GM21423 (cell line): ENCODE measurements around the gene AADACL4.

Experiments
- ATAC-seq: cut with Tn5 transposase; IDR thresholded peaks from one replicate; pipeline ENCODE4 v1.9.1; 2021; ENCODE audit warnings: mild to moderate bottlenecking, moderate library complexity; ENCODE audit not compliant: unreplicated experiment

AADACL4 gene

DNA sequence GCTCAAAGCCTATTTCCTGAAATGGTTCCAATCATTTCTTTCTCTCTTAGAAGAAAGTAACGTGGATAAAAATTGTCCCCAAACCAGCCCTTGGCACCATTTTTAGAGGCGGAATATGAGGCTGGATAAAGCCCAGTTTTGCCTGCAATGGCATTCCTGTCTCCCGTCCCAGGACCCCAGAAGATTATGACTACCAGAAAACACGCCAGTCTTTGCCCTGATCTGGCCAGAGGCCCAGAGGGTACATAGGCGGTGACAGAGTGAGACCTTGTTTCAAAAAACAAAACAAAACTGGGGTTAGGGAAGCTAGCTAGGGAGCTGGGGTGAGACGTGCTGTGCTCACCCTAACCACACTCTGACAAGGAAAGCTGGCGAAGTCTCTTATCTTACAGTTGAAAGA is at the start of gene AADACL4:
Gene AADACL4 (plus strand): TSS at position 301 of the 400 bp plus-strand sequence. CDS start 462 bp downstream, outside the sequence.
- ATAC-seq, result no peak

DNA sequence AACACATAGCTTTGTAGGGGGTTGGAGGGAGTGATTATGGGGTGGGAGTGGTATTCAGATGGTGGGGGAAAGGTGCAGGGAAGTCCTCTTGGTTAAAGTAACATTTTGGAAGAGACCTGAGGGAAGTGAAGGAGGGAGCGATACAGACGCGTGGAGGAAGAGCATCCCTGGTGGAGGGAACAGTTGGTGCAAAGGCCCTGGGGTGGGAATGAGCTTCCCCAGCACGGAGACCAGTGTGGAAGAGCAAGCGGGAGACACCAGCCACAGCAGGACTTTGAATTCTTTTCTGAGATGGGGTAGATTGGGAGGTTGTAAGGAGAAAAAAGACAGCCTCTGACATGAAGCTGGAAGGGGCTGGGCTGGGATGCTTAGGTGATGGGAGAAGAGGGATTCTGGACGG is 49.4 kb upstream of the AADACL4 start:
- no peak for ATAC-seq

DNA sequence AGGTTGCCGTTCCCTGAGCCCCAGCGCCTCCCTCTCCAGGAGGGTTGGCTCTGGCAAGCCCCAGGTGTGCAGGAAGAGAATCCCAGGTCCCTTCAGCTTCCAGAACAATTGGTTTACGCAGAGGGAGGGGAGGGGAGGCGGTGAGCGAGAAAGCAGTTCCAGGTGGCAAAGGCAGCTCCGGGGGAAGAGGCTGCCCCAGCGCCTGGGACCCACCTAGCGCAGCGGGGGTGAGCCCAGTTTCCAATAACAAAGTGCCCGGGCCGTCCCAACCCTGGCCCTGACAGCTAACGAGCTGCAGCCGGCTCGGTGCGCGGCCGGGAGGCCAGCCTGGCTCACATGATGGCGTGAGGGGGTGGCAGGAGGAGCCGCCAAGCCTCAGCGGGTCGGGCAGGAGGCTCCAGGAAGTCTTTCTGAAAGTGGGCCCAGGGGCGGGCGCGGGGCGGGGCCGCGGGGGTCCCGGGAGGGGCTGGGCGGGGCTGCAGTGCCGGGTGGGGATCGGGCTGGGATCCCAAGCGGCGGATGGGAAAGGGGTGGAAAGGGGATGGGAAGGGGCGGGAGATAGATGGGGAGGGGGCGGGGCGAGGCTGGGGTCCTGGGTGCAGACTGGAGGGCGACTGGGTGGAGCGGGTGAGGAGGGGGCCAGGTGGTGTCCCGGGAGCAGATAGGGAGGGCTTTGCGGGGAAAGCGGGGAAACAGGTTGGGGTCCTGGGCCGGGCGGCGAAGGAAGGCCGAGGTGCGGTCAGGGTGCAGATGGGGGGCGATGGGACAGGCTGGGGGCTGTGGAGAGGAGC is 48.7 kb upstream of the AADACL4 start:
- no peak for ATAC-seq

DNA sequence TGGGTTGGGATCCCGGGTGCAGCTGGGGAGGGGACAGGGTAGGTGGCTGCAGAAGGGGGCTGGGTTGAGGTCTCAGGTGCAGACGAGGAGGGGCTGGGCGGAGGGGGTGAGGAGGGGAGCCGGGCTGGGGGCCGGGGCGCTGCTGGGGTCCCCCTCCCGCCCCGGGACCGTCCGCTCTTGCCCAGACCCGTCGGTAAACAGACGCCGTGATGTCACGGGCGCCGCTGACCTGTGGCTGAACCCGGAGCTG is 48.2 kb upstream of the AADACL4 start:
- ATAC-seq, result no peak

DNA sequence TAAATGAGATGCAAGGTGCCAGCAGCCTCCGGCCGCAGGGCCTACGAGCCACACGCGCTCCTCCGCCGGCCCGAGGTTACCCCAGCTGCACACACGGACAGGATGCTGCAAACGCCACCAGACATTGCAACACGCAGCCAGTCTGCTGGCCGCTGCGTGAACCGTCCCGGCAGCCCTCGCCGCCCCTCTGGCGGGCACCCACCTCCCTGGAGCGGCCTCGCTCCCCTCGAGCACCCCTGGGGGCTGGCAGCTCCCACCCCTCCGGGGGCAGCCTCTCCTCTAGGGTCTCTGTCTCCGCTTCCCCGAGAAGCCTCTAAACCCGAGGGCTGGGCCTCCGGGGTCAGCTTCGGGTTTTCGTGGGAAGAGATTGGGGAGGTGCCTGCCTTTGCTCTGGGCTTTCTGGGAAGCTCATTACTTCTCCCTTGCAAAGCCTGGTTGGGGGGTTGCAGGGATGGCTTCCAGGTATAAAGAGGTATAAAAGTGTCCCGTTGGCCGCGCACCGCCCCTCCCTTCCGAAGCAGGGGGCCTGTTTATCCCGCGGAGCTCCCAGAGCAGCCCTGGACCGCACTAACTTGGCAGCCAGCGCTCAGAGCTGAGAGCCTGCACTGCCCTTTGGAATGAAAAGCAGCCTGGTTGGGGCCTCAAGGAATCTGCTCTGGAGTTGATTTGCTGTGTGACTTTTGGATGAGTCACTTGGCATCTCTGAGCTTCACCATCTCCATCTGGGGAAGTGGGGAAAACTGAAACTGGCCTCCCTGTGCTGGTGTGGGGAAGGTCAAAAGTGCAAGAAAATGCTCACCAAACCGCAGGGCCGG is 47.7 kb upstream of the AADACL4 start:
- ATAC-seq, result peak; percentile 65

DNA sequence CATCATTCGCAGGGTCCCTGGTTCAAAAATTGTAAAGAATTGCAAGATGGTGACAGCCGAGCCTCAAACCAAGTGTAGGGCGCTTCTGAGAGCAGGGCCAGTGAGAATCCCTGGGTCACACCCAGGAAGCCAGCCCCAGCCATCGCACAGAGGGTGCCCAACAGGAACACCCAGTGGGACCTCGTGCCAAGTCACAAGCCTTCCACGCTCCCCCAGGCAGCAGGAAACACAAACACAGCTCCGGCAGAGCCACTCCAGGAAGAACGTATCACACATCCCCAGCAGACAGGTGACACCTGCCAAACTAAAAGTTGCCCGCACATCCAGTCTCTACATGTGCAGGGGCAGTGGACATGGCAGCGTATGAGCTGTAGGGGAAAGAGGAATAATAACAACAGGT is 46.1 kb upstream of the AADACL4 start:
- no peak for ATAC-seq

DNA sequence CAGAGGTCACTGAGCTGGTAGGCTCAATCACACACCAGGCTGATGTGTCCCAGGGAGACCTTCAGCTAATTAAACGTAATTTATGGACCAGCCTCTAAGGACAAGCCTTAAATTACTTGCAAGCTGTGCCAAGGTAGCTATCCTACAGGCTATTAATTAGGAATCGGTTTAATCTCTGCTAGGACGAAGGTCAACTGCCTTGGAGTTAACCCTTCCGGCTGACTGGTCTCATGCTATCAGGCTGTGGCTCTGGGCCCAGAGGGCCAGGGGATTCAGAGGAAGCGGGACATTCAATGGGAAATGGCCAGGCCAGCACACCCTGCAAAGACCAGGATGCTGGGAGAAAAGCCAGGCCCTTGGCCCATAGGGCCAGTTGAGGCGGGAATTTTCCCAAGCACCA is 44.9 kb upstream of the AADACL4 start:
- ATAC-seq, result no peak

DNA sequence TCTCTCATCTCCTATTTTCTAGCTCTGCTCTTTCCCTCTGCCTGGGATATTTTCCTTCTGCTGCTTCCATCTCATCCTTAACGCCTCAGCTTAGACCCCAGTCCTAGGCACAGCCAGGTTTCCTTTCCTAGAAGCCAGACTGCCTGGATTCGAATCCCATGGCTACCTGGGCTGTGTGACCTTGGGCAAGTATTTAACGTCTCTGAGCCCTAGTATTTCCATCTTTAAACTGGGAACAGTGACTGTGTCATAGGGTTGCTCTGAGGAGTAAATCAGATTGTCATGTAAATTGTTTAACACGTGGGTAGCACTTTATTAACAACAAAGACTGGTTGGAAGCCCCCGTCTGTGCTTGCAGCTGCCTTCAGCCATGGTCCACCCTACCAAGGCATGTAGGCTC is 44.2 kb upstream of the AADACL4 start:
- no peak for ATAC-seq

DNA sequence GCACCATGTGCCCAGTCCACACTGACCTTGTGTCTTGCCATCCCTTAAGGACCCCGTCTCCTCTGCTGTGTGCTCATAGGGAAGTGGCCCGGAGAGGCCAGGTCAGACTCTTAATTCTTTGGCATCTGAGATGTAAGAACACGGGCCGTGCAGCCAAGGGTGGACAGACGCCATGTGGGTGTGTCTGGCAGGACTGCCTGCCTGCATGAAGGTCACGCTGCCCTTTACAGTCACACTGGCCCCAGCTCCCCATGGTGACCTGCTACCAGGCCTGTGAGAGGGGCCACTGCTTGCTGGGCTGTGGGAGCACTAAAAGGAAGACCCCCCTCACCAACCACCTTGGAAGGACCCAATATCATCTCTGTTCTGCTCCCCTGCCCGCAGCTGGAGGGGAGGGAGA is 43.5 kb upstream of the AADACL4 start:
- ATAC-seq, result no peak

DNA sequence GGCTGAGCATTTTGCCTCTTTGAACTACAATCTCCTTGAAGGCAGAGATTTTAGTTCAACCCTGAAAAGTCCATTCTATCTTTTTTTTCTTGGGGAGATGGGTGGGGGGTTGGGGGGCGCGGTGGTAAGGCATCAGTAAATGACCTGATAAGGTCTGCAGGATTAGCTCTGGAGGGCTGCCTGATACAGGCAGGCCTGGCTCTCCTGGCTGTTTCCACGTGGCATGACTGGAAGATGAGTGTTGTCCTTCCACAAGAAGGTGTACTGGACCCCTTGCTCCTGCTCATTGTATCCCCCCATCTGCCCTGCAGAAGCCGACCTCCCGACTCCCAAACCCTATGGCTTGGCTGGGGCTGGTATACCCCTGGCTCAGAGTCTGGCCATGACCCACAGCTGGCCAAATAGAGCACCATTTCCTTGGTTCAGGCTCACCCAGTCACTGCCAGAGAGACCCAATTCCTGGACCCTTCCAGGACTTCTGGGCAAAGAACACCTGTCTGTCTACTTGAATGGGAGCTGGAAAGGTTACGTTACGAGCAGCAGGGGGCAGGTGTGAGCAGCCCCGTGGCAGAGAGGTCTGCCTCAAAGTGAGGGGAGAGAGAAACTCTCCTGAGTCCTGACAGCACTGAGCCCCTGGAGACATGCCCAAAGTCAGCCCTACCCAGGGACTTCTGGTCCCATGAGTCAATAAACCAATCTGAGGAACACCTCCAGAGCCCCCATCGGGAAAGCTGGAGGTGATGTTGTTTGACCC is 42.8 kb upstream of the AADACL4 start:
- no peak for ATAC-seq

DNA sequence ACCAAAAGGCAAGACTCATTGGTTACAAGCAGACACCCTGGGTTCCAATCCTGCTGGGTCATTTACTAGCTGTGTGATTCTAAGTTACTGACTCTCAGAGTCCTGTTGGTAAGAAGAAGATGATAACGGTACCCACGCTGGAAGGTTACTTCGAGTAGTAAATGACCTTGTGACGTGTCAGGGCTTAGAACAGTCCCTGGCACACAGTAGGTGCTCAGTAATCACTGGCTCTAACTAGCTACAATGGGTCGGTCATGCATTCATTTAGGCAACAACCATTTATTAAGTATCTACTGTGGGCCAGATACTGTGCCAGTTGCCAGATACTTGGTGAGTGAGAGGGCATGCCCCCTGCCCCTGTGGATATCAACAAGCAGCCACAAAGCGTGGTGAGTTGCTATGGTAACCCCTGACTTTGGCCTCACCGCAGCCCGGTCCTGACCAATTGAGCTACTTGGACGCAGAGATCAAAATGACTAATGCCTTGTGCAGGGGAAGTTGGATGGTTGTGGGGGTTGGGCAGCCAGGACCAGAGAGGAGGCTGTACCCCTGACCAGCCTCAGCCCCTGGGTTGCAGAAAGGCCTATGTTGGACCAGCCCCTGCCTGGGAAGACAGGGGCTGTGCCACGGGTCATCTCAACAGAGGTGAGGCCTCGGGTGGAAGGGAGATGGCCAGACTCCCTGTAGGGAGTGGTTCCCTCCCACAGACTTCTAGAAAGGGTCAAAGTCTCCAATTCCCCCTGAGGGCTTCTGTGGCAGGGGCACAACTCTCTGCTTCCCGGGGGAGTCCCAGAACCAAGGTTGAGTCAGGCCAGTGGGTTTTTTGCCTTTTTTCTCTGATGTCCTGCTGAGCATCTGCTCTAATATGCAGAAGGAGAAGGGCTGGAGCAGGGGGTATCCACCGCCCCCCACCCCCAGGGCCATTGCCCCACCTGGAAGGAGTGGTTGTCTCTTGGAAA is 41.9 kb upstream of the AADACL4 start:
- no peak for ATAC-seq

DNA sequence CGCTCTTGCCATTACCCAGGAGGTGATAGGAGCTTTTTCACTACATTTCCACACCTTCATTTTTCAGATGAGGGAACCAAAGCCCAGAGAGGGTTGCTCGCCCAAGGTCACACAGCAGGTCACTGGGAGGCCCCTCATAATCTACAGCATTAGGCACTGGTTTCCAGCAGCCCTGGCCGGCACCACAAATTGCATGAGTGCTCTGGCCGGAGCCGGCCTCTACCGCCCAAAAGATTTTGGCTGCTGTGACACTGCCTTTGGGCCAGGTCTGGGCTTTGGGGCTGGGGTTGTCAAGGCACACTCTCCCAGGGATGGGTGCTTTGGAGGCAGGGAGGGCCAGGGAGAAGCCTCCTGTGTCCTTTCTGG is 41.2 kb upstream of the AADACL4 start:
- ATAC-seq, result no peak

DNA sequence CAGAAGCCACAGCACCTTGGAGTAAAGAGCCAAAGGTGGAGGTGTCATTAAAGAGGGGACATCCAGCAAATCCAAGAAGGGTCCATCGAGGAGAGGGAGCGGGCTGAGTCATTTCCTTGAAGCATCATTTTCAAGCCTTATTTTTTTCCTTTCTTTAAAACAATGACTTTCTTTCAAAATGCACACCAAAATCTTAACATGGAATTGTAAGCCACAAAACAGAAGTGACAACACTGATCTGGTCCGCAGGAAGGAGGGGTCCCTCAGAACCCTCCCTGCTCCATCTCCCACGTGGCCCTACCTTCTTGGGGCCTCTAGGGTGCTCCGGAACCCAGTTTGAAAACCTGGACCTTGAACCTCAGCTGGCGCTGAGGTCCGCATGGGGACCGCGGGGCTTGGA is 40.7 kb upstream of the AADACL4 start:
- ATAC-seq, result no peak

DNA sequence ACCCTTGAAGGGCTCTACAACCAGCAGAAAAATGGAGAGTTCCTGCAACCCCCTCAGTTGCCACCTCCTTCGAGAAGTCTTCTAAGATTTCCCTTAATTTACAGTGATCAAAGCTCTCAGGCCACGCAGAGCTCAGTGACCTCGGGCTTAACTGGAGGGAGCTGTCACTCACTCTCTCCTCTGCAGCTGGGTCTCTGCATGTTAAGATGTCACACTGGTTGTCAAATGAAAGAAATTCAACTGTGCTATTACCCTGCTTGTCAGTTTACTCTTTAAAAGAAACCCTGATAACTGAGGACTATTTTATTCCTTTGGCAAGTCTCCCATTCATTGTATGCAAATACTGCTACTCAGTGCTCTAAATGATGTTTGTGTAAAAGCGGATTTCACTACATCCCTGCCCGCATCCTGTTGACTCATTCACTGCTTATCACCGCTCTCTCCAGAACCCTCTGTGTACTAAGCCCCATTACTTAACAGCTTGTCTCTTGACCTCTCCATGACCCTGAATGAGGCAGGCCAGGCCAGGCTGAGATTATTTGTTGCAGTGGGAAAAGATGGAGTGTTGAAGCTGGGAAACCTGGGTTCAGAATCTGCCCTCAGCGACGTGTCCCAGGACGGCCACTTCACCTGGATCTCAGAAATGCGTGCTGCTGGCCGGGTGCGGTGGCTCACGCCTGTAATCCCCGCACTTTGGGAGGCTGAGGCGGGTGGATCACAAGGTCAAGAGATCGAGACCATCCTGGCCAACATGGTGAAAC is 39.6 kb upstream of the AADACL4 start:
- ATAC-seq, result no peak

DNA sequence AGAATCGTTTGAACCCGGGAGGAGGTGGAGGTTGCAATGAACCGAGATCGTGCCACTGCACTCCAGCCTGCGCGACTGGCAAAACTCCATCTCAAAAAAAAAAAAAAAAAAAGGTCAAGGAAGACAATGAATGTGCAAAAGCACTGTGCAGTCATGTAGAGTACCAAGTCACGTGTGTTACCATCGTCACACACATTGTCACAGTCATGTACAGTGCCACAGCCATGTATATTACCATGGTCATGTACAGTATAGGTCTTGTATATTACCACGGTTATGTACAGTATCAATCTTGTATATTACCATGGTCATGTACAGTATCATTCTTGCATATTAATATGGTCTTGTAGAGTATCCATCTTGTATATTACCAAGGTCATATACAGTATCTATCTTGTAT is 38.9 kb upstream of the AADACL4 start:
- ATAC-seq, result no peak

DNA sequence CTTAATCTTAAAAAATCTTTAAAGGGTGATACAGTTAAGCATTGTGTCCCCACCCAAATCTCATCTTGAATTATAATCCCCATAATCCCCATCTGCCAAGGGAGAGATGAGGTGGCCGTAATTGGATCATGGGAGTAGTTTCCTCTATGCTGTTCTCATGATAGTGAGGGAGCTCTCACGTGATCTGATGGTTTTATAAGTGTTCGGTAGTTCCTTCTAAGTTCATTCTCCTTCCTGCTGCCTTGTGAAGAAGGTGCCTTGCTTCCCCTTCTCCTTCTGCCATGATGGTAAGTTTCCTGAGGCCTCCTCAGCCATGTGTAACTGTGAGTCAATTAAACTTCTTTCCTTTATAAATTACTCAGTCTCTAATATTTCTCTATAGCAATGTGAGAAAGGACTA is 36.6 kb upstream of the AADACL4 start:
- ATAC-seq, result no peak

DNA sequence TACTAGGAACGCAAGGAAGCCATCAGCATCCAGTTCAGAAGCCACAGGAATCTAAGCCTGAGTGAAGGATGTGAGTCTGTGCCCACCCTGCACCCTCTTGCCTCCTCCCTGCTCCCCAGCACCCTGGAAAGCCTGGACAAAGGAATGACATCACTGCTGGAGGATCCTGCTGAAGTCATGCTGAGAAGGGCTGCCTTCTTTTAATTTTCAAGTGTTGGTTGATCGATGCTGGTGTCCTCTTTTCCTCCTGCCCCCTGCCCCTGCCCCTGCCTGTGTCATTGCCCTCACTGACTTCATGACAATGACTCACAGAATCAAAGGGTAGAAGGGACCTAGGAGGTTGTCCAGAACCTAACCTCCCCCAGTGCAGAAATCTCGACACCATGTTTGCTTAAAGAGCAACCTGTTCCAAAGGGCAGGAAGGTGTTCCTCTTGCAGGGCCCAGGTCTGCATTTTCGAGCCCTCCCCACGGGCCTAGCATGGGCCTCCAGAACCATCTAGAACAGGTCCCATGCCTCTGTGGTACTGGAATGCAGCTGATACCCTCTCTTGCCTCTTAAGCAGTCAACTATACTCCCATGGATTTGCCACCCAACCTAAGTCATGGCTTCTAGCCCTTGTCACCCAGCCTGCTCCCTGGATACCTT is 35.5 kb upstream of the AADACL4 start:
- no peak for ATAC-seq

DNA sequence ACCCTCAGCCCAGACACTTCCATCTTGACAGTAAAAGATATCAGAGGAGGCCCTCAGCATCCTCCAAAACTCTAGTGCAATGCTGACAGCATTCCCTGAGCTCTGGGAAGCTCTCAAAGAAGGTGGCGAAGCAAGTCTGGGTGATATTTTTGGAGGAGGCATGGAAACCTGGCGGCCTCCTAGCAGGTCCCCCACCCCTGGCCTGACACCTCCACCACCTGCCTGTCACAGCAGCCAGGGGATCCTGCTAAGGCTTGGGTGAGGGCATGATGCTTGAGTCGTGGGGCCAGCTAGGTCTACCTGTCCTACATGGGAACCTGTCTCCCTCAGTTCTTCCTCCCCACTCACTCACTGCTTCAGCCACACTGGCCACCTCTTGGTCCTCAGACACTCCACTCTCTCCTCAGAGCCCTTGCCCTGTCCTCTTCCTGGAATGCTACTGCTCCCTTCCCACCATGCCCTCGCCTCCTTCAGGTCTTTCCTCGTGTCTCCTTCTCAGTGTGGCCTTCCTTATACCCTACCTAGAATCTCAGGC is 34.3 kb upstream of the AADACL4 start:
- ATAC-seq, result no peak

DNA sequence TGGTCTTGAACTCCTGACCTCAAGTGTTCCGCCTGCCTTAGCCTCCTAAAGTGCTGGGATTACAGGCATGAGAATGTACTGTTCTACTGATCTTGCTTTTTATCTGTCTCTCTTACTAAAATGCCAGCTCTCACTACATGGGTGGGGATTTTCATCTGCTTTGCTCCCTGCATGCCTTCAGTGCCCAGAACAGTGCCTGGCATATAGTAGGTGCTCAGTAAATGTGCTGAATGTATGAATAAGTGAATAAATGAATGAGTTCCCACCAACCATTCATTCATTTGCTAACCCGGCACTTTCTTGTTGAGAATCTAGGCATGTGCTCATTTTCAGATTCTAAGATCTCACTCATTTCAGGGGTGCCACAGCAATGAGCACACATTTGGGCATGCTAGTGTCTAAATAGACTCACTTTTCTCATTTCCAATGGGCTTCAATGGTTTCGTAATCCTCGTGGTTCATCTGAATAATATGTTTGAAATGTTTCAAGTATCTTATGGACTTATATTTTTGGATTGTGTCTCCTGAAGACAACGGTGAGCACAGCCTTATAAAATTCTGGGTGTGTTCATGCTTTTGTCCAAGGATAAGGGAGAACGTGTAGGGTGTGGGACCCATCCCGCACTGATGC is 33.5 kb upstream of the AADACL4 start:
- no peak for ATAC-seq
